Smooth muscle cell (in vitro differentiated cells): ENCODE measurements around the gene CFAP100. TPM values are rescaled to one million over a fixed set of nuclear protein-coding genes. Genes with fewer than 3 reads are reported as not detected.

Source experiments
- DNase-seq: peaks from one replicate; lab custom pipeline; 2025; ENCODE audit not compliant: unreplicated experiment; lab: John Stamatoyannopoulos, UW
- H2AFZ ChIP-seq: fragments of 200-600 bp; sonication (generic); 2 replicates; pipeline ENCODE4 v1.6.0; 2016; ENCODE audit warnings: antibody characterized with exemption, low read depth, mild to moderate bottlenecking
- H3F3A ChIP-seq: fragments of 200-600 bp; sonication (generic); 2 replicates; pipeline ENCODE4 v1.6.0; 2017; ENCODE audit warnings: antibody characterized with exemption, low read depth
- H3K27ac ChIP-seq: fragments of 200-600 bp; sonication (generic); 2 replicates; pipeline ENCODE4 v1.5.1; 2016; ENCODE audit warnings: low read depth, mild to moderate bottlenecking
- H3K27me3 ChIP-seq: fragments of 200-600 bp; sonication (generic); 2 replicates; pipeline ENCODE4 v1.6.1; 2016; ENCODE audit warnings: low read depth, mild to moderate bottlenecking
- H3K36me3 ChIP-seq: fragments of 200-600 bp; sonication (generic); 2 replicates; pipeline ENCODE4 v1.5.1; 2016; ENCODE audit warnings: low read depth
- H3K4me1 ChIP-seq: fragments of 200-600 bp; sonication (generic); 2 replicates; pipeline ENCODE4 v1.5.1; 2016; ENCODE audit warnings: low read depth
- H3K4me2 ChIP-seq: fragments of 200-600 bp; sonication (generic); 2 replicates; pipeline ENCODE4 v1.6.0; 2016; ENCODE audit warnings: mild to moderate bottlenecking
- H3K4me3 ChIP-seq: fragments of 200-600 bp; sonication (generic); 2 replicates; pipeline ENCODE4 v1.5.1; 2016; ENCODE audit warnings: mild to moderate bottlenecking
- H3K79me2 ChIP-seq: fragments of 200-600 bp; sonication (generic); 2 replicates; pipeline ENCODE4 v1.6.0; 2016; ENCODE audit warnings: low read depth, mild to moderate bottlenecking
- H3K9ac ChIP-seq: fragments of 200-600 bp; sonication (generic); 2 replicates; pipeline ENCODE4 v1.6.0; 2016; ENCODE audit warnings: low read depth
- H3K9me3 ChIP-seq: fragments of 200-600 bp; sonication (generic); replicated peaks from 2 replicates; pipeline ENCODE4 v1.5.1; 2016; ENCODE audit warnings: low read depth
- H4K20me1 ChIP-seq: fragments of 200-600 bp; sonication (generic); 2 replicates; pipeline ENCODE4 v1.6.0; 2016; ENCODE audit warnings: low read depth
- WGBS: methylation state at CpG from one replicate; pipeline ENCODE4 v1.1.7; 2016; ENCODE audit warnings: low lambda C conversion rate; 5-methylcytosine and 5-hydroxymethylcytosine counted together
- polyA plus RNA-seq: library from polyadenylated mRNA; unstranded; fragments of >200 nt; fragmentation: Nextera tagmentation; extraction: Ambion mirVana; gene quantifications from 2 replicates; pipeline ENCODE4 v1.2.1, GENCODE V29; 2016
- total RNA-seq: library from RNA; depleted of rRNA; stranded (reverse); fragments of >200 nt; gene quantifications from 2 replicates; pipeline ENCODE4 v1.2.3, GENCODE V29; 2014
- TF ChIP-seq, protein P1 (sequence below): fragments of 200-600 bp; sonication (generic); IDR thresholded peaks from 2 replicates; pipeline ENCODE4 v1.5.1; 2017; ENCODE audit warnings: borderline replicate concordance, mild to moderate bottlenecking, antibody characterized with exemption; ENCODE audit not compliant: insufficient read depth, poor library complexity, severe bottlenecking

The CFAP100 gene
- total and polyA plus RNA-seq, 2 experiments from 2014 or later = not detected

GRCh38 chr3:126459111-126459762, 64.5 kb downstream of the CFAP100 start:
- H3K79me2 ChIP-seq = peaks cover 11% of the 10 kb centered on the region
- H3K9me3 ChIP-seq = no peaks in the 10 kb centered on the region
- no peaks in the 10 kb centered on the region for H3K27me3 ChIP-seq
- peaks cover 21% of the 10 kb centered on the region for H3K36me3 ChIP-seq
- H2AFZ ChIP-seq = no peak overlapping the region
- H3K4me1 ChIP-seq = no peaks in the 10 kb centered on the region
- peaks cover 62% of the 10 kb centered on the region for H4K20me1 ChIP-seq
- 98% methylated on average over 7 of the region's 7 CpGs for WGBS
- TF ChIP-seq, protein P1, sequence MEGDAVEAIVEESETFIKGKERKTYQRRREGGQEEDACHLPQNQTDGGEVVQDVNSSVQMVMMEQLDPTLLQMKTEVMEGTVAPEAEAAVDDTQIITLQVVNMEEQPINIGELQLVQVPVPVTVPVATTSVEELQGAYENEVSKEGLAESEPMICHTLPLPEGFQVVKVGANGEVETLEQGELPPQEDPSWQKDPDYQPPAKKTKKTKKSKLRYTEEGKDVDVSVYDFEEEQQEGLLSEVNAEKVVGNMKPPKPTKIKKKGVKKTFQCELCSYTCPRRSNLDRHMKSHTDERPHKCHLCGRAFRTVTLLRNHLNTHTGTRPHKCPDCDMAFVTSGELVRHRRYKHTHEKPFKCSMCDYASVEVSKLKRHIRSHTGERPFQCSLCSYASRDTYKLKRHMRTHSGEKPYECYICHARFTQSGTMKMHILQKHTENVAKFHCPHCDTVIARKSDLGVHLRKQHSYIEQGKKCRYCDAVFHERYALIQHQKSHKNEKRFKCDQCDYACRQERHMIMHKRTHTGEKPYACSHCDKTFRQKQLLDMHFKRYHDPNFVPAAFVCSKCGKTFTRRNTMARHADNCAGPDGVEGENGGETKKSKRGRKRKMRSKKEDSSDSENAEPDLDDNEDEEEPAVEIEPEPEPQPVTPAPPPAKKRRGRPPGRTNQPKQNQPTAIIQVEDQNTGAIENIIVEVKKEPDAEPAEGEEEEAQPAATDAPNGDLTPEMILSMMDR = no peak
- no peaks in the 10 kb centered on the region for H3F3A ChIP-seq
- no peak overlapping the region for H3K4me2 ChIP-seq
- no peak overlapping the region for H3K9ac ChIP-seq
- no peak for DNase-seq
- no peak overlapping the region for H3K4me3 ChIP-seq
- no peak overlapping the region for H3K27ac ChIP-seq

- peaks cover 11% of the 10 kb centered on the region for H3K79me2 ChIP-seq
- H3K27me3 ChIP-seq = no peaks in the 10 kb centered on the region
- WGBS = 96% methylated on average over 9 of the region's 9 CpGs
- H3K27ac ChIP-seq = no peak overlapping the region
- DNase-seq = no peak
- no peak overlapping the region for H3K9ac ChIP-seq
- no peak overlapping the region for H3K4me3 ChIP-seq
- TF ChIP-seq, protein P1 = no peak
- no peaks in the 10 kb centered on the region for H3K4me1 ChIP-seq
- H2AFZ ChIP-seq = no peak overlapping the region
- H3K4me2 ChIP-seq = no peak overlapping the region
- H3F3A ChIP-seq = no peaks in the 10 kb centered on the region
- peaks cover 18% of the 10 kb centered on the region for H3K36me3 ChIP-seq
- H3K9me3 ChIP-seq = no peaks in the 10 kb centered on the region
- peaks cover 60% of the 10 kb centered on the region for H4K20me1 ChIP-seq
Observed at GRCh38 chr3:126459763-126460127, 65.0 kb downstream of the CFAP100 start.

- no peaks in the 10 kb centered on the region for H3F3A ChIP-seq
- TF ChIP-seq, protein P1 = no peak
- H3K9me3 ChIP-seq = no peaks in the 10 kb centered on the region
- no peak overlapping the region for H3K4me2 ChIP-seq
- H2AFZ ChIP-seq = no peak overlapping the region
- peaks cover 18% of the 10 kb centered on the region for H3K36me3 ChIP-seq
- H4K20me1 ChIP-seq = peaks cover 59% of the 10 kb centered on the region
- no peaks in the 10 kb centered on the region for H3K4me1 ChIP-seq
- H3K4me3 ChIP-seq = no peak overlapping the region
- H3K27me3 ChIP-seq = no peaks in the 10 kb centered on the region
- peaks cover 11% of the 10 kb centered on the region for H3K79me2 ChIP-seq
- no peak for DNase-seq
- WGBS = 94% methylated on average over 7 of the region's 7 CpGs
- no peak overlapping the region for H3K27ac ChIP-seq
- no peak overlapping the region for H3K9ac ChIP-seq
Observed at GRCh38 chr3:126460381-126460780, 65.7 kb downstream of the CFAP100 start.

GRCh38 chr3:126461450-126462070, 66.9 kb downstream of the CFAP100 start:
- H3K36me3 ChIP-seq = peaks cover 21% of the 10 kb centered on the region
- no peaks in the 10 kb centered on the region for H3K27me3 ChIP-seq
- peaks cover 59% of the 10 kb centered on the region for H4K20me1 ChIP-seq
- no peaks in the 10 kb centered on the region for H3K9me3 ChIP-seq
- H3K4me2 ChIP-seq = no peak overlapping the region
- H3K27ac ChIP-seq = no peak overlapping the region
- no peak overlapping the region for H3K4me3 ChIP-seq
- H3K9ac ChIP-seq = no peak overlapping the region
- DNase-seq = no peak
- WGBS = 97% methylated on average over 17 of the region's 17 CpGs
- no peaks in the 10 kb centered on the region for H3K4me1 ChIP-seq
- H3K79me2 ChIP-seq = peaks cover 9% of the 10 kb centered on the region
- TF ChIP-seq, protein P1 = no peak
- H2AFZ ChIP-seq = no peak overlapping the region
- no peaks in the 10 kb centered on the region for H3F3A ChIP-seq
